Left renal pelvis (tissue), 4 donors: ENCODE data around the gene TRIM49C. TPM values are rescaled to one million over a fixed set of nuclear protein-coding genes. Genes with fewer than 3 reads are reported as not detected.
"Not testable (repeated sequence)": the region's sequence is repeated elsewhere in the genome, so short reads cannot be mapped to it uniquely, and the experiment has no call there.

Source experiments
- DNase-seq, 4 donors: peaks; one replicate each; pipeline ENCODE4 v3.0.0-alpha.2; 2013; ENCODE audit warnings: low read depth in 4 of 4, low spot score in 3 of 4
- polyA plus RNA-seq, 4 donors: library from polyadenylated mRNA; unstranded; fragments of 120-200 nt; gene quantifications; one replicate each; pipeline ENCODE4 v1.2.1, GENCODE V29; 2013; ENCODE audit not compliant: insufficient read length in 4 of 4

The TRIM49C gene, protein sequence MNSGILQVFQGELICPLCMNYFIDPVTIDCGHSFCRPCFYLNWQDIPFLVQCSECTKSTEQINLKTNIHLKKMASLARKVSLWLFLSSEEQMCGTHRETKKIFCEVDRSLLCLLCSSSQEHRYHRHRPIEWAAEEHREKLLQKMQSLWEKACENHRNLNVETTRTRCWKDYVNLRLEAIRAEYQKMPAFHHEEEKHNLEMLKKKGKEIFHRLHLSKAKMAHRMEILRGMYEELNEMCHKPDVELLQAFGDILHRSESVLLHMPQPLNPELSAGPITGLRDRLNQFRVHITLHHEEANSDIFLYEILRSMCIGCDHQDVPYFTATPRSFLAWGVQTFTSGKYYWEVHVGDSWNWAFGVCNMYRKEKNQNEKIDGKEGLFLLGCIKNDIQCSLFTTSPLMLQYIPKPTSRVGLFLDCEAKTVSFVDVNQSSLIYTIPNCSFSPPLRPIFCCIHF
- polyA plus RNA-seq: not detected

DNA sequence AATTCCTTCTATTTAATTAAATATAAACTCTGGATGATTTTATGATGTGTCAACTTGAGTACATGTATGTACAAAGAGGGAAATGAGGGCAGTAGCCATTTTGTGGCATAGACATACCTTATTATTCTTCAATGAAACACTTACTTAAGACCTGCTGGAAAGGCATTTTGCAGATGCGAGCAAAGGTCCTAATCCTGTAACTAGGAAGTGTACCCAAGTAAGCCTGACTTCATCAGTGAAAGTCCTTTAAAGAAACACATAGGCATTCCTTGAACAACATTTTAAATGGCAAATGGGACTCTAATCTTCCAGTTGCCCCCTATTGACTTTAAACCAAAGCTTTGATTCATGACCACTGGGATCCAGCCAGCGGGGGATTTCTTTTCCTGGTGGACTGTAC lies at the start of gene TRIM49C:
Gene TRIM49C, plus strand, starts transcription at position 301 of the 400 bp plus-strand sequence. CDS start 4,106 bp downstream, outside the sequence.
- DNase-seq: not testable (repeated sequence)

GRCh38 chr11:90024184-90024583 lies 6.7 kb upstream of the TRIM49C start:
- not testable (repeated sequence) for DNase-seq

- not testable (repeated sequence) for DNase-seq
Measured at GRCh38 chr11:90051591-90052209, 20.8 kb downstream of the TRIM49C start.

DNA sequence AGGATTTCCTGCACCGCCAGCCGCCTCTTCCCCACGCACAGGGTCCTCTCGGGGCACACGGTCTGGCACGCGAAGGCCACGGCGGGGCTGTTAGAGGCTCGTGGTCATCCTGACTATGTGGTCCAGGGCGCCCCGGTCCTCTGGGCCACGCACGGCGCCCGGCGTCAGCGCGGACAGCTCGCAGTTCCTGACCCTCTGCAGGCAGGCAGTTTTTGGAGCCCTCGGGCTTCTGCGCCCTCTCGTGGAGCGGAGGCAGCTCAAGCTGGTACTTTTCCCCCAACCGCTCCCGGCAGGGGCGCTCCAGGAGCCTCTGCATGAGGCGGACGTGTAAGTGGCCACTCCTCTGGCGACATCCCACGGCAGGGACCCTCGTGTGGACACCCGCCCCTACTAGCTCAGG lies 21.4 kb downstream of the TRIM49C start:
- not testable (repeated sequence) for DNase-seq

DNA sequence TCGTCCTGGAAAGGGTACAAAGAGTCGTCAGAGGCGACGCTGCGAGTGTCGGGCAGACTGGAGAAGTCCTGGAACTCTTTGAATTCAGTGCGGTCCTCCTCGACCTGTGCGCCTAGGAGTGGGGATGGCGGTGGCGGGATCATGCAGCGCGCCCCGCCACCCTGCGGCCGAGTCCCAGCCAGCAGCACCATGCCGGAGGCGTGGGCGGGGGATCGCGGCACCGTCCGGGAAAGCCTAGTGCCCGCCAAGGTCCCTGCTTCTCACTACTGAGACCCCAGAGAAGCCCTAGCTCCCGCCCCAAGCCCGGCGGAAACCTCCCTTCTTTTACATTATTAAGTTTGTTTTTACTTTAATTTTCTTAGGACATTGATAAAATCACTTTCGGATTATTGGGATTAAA lies 22.6 kb downstream of the TRIM49C start:
- DNase-seq: not testable (repeated sequence)

GRCh38 chr11:90085650-90086049 lies 54.7 kb downstream of the TRIM49C start, which contains the start of gene UBTFL1:
Gene UBTFL1 (plus strand): TSS chr11:90085950. CDS start chr11:90085950, 0 bp downstream.
- DNase-seq: not testable (repeated sequence)

- DNase-seq: not testable (repeated sequence)
Measured at GRCh38 chr11:90088731-90089130, 57.8 kb downstream of the TRIM49C start.

Other genes with a start within 250 kb of the TRIM49C start
- not detected for gene TRIM49, start 222.5 kb upstream of the TRIM49C start, polyA plus RNA-seq
- under 1 TPM in 1 of 4 donors, not detected in 3; 0.08 TPM for gene TRIM64B, start 152.6 kb upstream of the TRIM49C start, polyA plus RNA-seq
- not detected for gene TRIM49D1, start 108.9 kb upstream of the TRIM49C start, polyA plus RNA-seq
- gene TRIM49D2, start 107.0 kb upstream of the TRIM49C start, polyA plus RNA-seq: not detected
- not detected for gene TRIM64, start 65.1 kb upstream of the TRIM49C start, polyA plus RNA-seq
- gene UBTFL1, start 54.8 kb downstream of the TRIM49C start, polyA plus RNA-seq: not detected
- 10 to 100 TPM; 21.6 to 36.3 (median 31.2) TPM for gene NAALAD2, start 103.6 kb downstream of the TRIM49C start, polyA plus RNA-seq
- 10 to 100 TPM; 39.2 to 62.6 (median 51.4) TPM for gene CHORDC1, start 191.9 kb downstream of the TRIM49C start, polyA plus RNA-seq